HG03439 (cell line): ENCODE data around the gene AGPS.

ENCODE experiments used
- ATAC-seq: cut with Tn5 transposase; IDR thresholded peaks from one replicate; pipeline ENCODE4 v1.9.1; 2021; ENCODE audit warnings: mild to moderate bottlenecking, moderate library complexity; ENCODE audit not compliant: unreplicated experiment

AGPS gene

GRCh38 chr2:177520324-177520723 lies 127.8 kb downstream of the AGPS start:
- no peak for ATAC-seq

DNA sequence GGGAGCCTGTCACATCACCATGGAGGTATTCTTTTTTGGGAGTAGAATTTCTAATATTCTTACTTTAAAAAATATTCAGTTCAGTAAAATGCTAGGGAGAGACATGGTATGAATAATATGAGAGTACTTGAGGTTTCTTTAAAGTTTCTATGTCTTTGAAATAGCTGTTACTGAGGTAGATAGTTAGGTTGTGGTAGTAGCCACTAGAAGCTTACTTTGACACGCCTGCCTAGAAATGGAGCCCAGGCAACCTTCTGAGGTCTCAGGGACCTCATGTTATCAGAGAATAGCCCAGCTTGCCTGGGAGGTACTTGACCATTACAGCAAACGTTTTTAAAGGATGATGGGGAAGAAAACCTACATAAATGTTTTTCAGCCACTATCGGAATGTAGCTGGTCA lies 131.2 kb downstream of the AGPS start:
- no peak for ATAC-seq

- no peak for ATAC-seq
These were observed 132.9 kb downstream of the AGPS start for GRCh38 chr2:177525351-177525924.

- ATAC-seq: no peak
These were observed 135.9 kb downstream of the AGPS start for GRCh38 chr2:177528351-177528933.

- no peak for ATAC-seq
These were observed 136.6 kb downstream of the AGPS start for GRCh38 chr2:177529166-177529565.

DNA sequence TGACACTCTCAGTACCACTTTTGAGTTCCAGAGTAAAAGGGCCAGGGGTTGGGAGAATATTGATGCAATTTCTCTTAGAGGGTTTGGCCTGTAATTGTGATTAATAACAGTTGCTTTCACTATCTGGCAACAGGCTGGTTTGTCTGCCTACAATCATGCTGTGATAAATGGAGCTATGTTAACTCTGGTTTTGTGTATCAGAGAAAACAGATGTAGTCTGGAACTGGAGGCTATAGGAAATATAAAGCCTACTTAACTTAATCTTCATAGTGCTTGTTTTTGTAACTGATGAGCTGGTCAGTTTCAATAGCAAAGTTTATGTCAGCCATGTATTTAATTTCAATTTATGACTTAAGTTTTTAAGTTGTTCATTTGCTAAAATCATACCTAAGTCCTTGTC lies 138.0 kb downstream of the AGPS start:
- ATAC-seq: no peak

DNA sequence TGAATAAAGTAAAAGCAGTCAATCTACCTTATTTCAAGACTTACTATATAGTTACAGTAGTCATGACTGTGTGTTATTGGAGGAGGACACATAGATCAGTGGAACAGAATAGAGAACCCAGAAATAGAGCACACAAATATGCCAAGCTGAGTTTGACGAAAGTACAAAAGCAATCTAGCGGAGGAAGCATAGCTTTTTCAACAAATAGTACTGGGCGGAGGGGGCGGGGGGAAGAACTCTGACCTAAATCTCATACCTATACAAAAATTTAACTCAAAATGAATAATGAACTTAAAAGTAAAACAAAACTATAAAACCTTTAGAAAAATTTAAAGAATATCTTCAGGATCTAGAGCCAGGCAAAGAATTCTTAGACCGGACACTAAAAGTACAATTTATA lies 139.1 kb downstream of the AGPS start:
- no peak for ATAC-seq

DNA sequence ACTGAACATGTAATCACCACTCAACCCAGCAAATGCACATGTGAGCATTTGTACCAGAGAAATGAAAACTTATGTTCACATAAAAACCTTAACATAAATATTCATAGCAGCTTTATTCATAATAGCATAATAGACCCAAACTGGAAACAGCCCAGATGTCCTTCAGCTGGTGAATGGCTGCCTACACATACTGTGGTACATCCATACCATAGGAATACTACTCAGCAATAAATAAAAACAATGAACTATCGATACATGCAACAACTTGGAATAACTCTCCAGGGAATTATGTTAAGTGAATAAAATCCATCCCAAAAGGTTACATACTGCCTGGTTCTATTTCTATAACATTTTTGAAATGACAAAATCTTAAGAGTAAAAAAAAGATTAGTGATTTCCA lies 140.0 kb downstream of the AGPS start:
- ATAC-seq: no peak

DNA sequence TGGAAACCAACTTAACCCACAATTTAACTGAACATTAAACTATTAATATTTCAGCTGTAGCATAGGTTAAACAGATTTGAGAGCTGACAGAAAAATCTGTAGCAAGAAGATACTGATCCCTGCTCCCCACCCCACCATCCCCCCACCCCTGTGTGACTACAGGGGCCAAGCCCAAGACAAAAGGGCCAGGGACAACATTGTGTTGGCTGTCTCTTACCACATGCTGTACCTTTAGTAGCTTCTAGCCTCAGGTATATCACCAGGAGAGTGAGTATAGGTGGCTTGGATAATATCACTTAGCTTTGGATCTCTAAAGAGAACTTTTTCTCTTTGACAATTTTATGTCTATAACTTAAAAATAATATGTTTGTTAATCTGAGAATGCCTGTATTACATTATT lies 140.7 kb downstream of the AGPS start:
- no peak for ATAC-seq

GRCh38 chr2:177535000-177535399 lies 142.4 kb downstream of the AGPS start:
- ATAC-seq: no peak

DNA sequence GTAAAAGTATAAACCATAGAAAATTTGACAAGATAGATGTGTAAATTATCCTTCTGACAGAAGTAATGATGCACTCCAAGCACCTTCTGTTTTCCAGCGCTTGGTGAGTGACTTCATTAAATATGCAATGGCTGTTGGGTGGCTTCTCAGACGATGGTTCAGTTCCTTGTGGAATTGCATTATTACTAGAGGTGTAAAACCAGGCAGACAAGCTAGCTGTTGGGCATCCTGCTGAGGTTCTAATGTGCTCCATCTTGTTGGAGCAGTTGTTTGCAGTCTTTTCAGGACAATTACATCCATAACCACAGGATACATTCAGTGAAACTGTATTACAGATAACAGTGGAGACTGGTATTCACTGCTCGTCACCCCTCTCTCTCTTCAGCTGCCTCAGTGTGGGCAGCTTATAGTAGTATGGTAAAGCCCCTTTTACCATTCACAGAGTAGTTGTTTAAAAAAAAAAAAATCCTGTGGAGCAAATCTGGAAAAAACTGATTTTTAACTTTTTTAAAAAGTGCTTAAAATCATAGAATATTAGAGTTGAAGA lies 143.5 kb downstream of the AGPS start:
- ATAC-seq: no peak

GRCh38 chr2:177537213-177537612 lies 144.6 kb downstream of the AGPS start:
- no peak for ATAC-seq

GRCh38 chr2:177537636-177538035 lies 145.1 kb downstream of the AGPS start:
- ATAC-seq: no peak

DNA sequence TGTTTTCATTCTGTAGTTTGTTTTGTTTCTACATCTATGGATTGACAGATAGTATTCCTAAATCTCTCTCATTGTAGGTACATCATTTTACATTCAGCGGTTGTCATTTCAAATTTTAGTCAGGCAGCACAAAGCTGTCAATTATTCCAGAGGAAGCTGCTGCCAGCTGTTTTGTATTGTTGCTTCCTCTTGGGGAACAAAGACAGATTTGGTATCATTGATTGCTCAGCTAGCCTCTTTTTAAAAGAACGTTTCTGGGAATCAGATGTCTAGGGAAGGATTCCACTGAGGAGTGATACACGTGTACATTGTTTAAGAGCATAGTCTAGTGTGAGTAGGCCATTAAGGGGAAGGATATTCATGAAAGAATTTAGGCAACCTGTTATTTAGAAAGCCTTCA lies 145.8 kb downstream of the AGPS start:
- no peak for ATAC-seq

DNA sequence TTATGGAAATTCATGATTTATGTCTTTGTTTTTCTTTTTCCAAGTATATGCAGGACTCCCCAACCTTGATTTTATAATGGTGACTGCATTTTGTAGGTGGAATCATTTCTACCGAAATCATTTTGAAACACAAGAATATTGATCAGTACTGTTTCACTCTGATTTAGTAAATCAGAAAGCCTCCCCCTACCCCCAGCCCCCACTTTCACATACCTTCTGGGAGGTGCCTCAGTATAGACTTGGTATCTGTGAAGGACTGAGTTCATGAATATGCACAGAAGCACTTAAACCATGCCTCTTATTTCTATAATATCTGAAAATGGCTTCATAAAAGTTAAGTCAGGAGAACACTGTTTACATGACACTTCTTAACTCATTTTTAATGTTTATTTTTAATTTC lies 147.7 kb downstream of the AGPS start:
- no peak for ATAC-seq

DNA sequence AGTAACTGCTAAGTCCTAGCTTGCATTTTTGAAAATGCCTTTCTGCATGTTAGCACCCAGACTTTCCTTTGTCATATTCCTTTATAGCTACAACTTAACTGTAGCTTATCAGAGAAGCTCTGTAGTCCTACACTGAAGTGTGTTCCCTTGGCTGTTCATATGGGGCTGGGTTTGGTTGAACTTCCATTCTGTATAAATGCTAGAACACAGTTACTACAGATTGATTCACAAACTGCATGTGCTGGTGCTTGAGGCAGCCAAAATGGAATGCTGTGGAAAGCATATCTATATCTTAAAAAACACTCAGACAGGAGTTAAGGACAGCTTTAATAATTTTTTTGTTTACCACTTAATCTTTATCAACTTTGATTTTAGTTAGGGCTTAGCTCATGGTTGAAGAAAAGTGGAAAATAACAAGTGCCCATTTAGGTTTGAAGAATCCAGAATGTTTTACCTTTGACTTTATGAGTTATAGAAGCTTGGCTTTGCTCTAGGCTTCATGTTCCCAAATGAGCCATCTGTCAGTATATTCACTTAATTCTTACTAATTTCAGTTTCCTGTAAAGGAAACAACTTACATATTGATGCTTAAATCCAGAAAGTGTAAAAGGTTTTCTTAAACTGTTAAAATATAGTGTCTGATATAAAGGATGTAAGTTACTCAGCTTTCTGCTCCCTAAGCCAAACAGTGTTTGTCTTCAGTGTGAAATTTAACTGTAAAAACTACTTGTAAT lies 148.9 kb downstream of the AGPS start:
- ATAC-seq: no peak

DNA sequence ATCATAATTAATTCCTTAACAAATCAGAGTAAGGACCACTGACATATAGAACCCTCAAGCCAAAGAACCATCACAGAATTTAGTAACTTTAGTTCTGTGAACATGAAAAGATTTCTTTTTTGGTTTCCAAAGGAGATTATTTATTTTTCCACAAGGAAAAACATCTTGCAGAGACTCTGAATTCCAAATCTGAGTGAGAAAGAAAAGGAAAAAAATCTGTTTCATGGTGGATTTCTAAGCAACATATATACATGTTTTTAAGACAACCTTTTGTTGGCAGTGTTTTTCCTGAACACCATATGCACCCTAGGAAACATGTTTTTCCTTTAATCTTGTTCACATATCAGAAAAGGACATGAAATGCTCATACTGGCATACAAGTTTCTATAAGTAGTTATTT lies 149.8 kb downstream of the AGPS start:
- ATAC-seq: no peak

DNA sequence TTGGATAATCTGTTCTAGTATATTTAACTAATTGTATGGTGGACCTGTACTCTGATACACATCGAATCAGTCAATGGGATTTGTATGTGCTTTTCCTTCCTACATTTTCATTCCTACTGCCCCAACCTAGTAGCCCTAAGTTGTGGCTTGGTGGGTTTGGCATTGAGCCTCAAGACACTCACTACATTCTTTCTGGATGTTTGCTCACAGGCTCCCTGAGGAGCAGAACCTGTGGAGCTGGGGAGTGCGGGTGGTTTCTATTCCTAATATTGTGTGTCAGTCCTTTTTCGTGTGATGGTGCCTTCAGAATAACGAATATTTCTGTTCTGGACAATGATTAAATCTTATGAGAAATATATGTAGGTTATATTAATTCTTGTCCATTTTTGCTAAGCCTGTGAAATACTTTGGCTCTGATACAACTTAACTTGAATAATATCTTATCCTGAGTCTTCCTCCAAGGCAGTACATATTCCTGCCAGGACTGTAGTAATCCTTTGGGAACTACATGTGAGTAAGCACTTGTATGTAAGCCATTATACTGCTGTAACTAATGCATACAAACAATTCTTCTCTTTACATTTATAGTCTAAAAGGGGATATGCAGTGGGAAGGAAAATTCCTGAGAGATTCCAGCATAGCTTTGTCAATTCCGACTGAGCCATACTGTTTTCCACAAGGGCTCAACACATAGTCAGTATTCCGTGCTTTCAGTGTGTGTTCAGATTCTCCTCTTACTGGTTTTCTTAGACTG lies 150.6 kb downstream of the AGPS start:
- no peak for ATAC-seq

DNA sequence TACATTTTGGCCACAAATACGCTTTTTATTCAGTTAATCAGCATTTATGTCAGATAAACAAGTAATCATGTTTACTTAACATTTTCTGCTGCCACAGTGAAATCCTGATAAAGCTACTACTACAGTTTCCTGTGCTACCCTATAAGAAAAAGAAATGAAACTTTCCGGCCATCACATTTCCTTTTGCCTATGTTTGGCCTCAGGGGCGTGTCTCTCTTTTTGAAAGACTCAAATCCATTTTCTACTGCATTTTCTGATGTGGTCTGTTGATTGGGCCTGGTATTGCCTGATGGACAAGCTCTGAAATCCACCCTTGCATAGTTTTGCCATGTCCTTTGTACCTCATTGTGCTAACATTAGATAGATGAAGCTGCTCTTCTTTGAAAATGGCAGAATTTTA lies 152.6 kb downstream of the AGPS start:
- ATAC-seq: no peak

DNA sequence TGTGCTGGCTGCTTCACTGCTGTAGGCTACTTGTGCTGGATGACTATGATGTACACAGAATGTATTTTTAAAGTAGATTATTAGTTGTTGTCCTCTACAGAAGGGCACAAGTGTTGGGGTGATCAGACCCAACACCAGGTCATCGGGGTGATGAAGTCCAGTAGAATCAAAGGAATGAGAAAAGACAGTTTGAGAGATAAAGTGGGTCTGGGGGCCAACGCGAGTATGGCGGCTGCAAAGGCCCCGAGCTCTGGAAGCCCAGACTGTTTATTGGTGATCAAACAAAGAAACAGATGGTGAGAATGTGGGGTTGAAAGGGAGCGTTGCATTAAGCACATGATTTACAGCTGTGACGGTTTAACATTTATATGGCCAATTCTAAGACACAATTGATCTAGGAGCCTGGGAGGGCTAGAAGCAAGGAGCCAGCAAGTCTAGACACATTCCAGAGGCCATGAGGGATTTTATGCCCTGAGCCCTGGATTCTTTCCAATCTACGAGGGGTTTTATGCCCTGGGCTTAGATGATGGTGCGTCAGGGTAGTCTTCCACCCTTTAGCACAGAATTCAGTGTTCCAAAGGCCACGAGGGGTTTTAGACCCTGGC lies 153.5 kb downstream of the AGPS start:
- ATAC-seq: no peak

GRCh38 chr2:177547122-177547521 lies 154.5 kb downstream of the AGPS start:
- peak; percentile 90 for ATAC-seq
